GM12878 (cell line): ENCODE data around the gene C14orf93. TPM values are rescaled to one million over a fixed set of nuclear protein-coding genes. Genes with fewer than 3 reads are reported as not detected.

ENCODE experiments used
- ATAC-seq: fragments of 200-7000 bp; cut with Tn5 transposase; 3 replicates; pipeline ENCODE4 v1.9.1; 2020; ENCODE audit warnings: mild to moderate bottlenecking, moderate library complexity
- BruUV-seq: library from RNA; stranded (reverse); fragments of 400-500 nt; replicated peaks from 2 replicates; lab custom pipeline; 2021; lab: Mats Ljungman, UMichigan
- CTCF ChIA-PET: fragments of 300-600 bp; sonication (Branson Sonifier 250); formaldehyde crosslinking; extraction: SDS; loops from one replicate; lab custom pipeline; 2021; ENCODE audit warnings: inconsistent platforms; lab: Yijun Ruan, JAX
- POLR2A ChIA-PET: fragments of 350-600 bp; formaldehyde crosslinking; extraction: SDS; loops from one replicate; lab custom pipeline; 2021; ENCODE audit warnings: inconsistent platforms; lab: Charles Lee
- RAD21 ChIA-PET: fragments of 300-600 bp; sonication (Branson Sonifier 250); formaldehyde crosslinking; loops from one replicate; lab custom pipeline; 2023; ENCODE audit warnings: antibody characterized with exemption; ENCODE audit not compliant: unreplicated experiment; lab: Charles Lee
- SMC1A ChIA-PET: fragments of 300-600 bp; sonication (Branson Sonifier 250); formaldehyde crosslinking; loops from one replicate; lab custom pipeline; 2023; ENCODE audit not compliant: unreplicated experiment, uncharacterized antibody; lab: Charles Lee
- DNase-seq: peaks from one replicate; pipeline ENCODE4 v3.0.0-alpha.2; 2011; ENCODE audit warnings: low read depth, low spot score
- FAIRE-seq: peaks from 3 replicates; lab custom pipeline; 2011; peaks lifted over from hg19 to GRCh38; lab: Jason Lieb, UNC
- H2AFZ ChIP-seq: 2 replicates; pipeline ENCODE4 v1.6.0; 2011; ENCODE audit warnings: low read depth, low read length, control low read depth; ENCODE audit not compliant: control insufficient read depth
- H3K27ac ChIP-seq: 2 replicates; pipeline ENCODE4 v1.5.1; 2011; ENCODE audit warnings: control low read depth; ENCODE audit not compliant: control insufficient read depth, insufficient read depth
- H3K27me3 ChIP-seq, 2 experiments: replicated peaks in 1 of 2; 2 replicates each; pipeline versions ENCODE4 v1.6.0 to v1.6.1; 2011; ENCODE audit warnings: low read length in 1 of 2; ENCODE audit not compliant: control insufficient read depth in 2 of 2, insufficient read depth in 2 of 2
- H3K36me3 ChIP-seq, 2 experiments: 2 replicates each; pipeline ENCODE4 v1.5.1; 2011; ENCODE audit warnings: low read length in 1 of 2; ENCODE audit not compliant: control insufficient read depth in 2 of 2, insufficient read depth in 2 of 2
- H3K4me1 ChIP-seq: 2 replicates; pipeline ENCODE4 v1.6.1; 2011; ENCODE audit warnings: mild to moderate bottlenecking, low read length, moderate library complexity, mixed read lengths; ENCODE audit not compliant: control insufficient read depth, insufficient read depth
- H3K4me2 ChIP-seq: 2 replicates; pipeline ENCODE4 v1.6.0; 2011; ENCODE audit warnings: control low read depth; ENCODE audit not compliant: control insufficient read depth, insufficient read depth
- H3K4me3 ChIP-seq: fragments of 200-600 bp; sonication (generic); 2 replicates; pipeline ENCODE4 v1.5.1; 2016
- H3K79me2 ChIP-seq: 2 replicates; pipeline ENCODE4 v1.6.0; 2011; ENCODE audit warnings: low read length; ENCODE audit not compliant: control insufficient read depth, insufficient read depth
- H3K9ac ChIP-seq: 2 replicates; pipeline ENCODE4 v1.8.0; 2011; ENCODE audit warnings: low read length, control low read depth, mixed read lengths; ENCODE audit not compliant: control insufficient read depth, insufficient read depth
- H3K9me3 ChIP-seq: replicated peaks from 3 replicates; pipeline ENCODE4 v1.5.1; 2011; ENCODE audit warnings: mild to moderate bottlenecking, low read length; ENCODE audit not compliant: control insufficient read depth, insufficient read depth
- H4K20me1 ChIP-seq: 2 replicates; pipeline ENCODE4 v1.6.0; 2011; ENCODE audit not compliant: control insufficient read depth, insufficient read depth
- BCL11A ChIP-seq: IDR thresholded peaks from 2 replicates; pipeline ENCODE4 v1.6.1; 2011; ENCODE audit warnings: low read depth, low read length
- HDGF ChIP-seq: fragments of 450-650 bp; IDR thresholded peaks from 2 replicates; pipeline ENCODE4 v1.6.1; 2016; ENCODE audit warnings: antibody characterized with exemption
- SMAD1 ChIP-seq: fragments of 450-650 bp; IDR thresholded peaks from 2 replicates; pipeline ENCODE4 v1.6.1; 2018; ENCODE audit warnings: mild to moderate bottlenecking, low read depth; ENCODE audit not compliant: partially characterized antibody
- SMARCA5 ChIP-seq: fragments of 450-650 bp; IDR thresholded peaks from 2 replicates; pipeline ENCODE4 v1.6.1; 2017; ENCODE audit warnings: mild to moderate bottlenecking
- ZNF622 ChIP-seq: fragments of 450-650 bp; IDR thresholded peaks from 2 replicates; pipeline ENCODE4 v1.6.1; 2017; ENCODE audit warnings: mild to moderate bottlenecking, inconsistent platforms
- ZSCAN29 ChIP-seq: fragments of 450-650 bp; IDR thresholded peaks from 2 replicates; pipeline ENCODE4 v1.6.1; 2017; ENCODE audit warnings: mild to moderate bottlenecking, moderate library complexity
- WGBS: methylation state at CpG from one replicate; pipeline ENCODE4 v1.1.6; 2016; ENCODE audit warnings: low lambda C conversion rate; ENCODE audit not compliant: insufficient replicate concordance, insufficient coverage; ENCODE audit errors: missing lambda C conversion rate; 5-methylcytosine and 5-hydroxymethylcytosine counted together
- in situ Hi-C: fragments of 300-500 bp; cut with MboI; formaldehyde crosslinking; loops from 9 replicates; pipeline ENCODE4 v1.14.3; 2018; ENCODE audit warnings: mixed read lengths
- intact Hi-C: fragments of 100-400 bp; cut with micrococcal nuclease; formaldehyde crosslinking; loops from one replicate; pipeline ENCODE4 v1.14.2; 2022; ENCODE audit not compliant: unreplicated experiment
- polyA plus RNA-seq, 11 experiments: library from polyadenylated mRNA; depleted of rRNA in 4 of 11; unstranded in 6 of 11; stranded (reverse) in 5 of 11; fragments of >200 nt; fragmentation: Nextera tagmentation in 4 of 11; fragmentation: Illumina TruSeq in 1 of 11; extraction: Ambion mirVana in 4 of 11; extraction: Trizol in 1 of 11; gene quantifications; 1 replicate in 1 of 11; 2 replicates in 10 of 11; pipeline versions ENCODE4 v1.2.1 to v1.2.3, GENCODE V29; 2011 to 2016; ENCODE audit warnings: inconsistent platforms in 2 of 11, missing spikeins in 2 of 11, low read depth in 1 of 11
- total RNA-seq, 4 experiments: library from RNA; depleted of rRNA in 3 of 4; stranded (reverse); fragments of >200 nt in 3 of 4; fragmentation: Illumina TruSeq in 1 of 4; extraction: Trizol in 1 of 4; gene quantifications; 2 replicates each; pipeline versions ENCODE4 v1.2.1 to v1.2.3, GENCODE V29; 2013 to 2021
- TF ChIP-seq, protein P1 (sequence below): IDR thresholded peaks from 2 replicates; pipeline ENCODE4 v1.6.1; 2012; ENCODE audit warnings: low read length, inconsistent platforms
- TF ChIP-seq, protein P2 (sequence below): fragments of 450-650 bp; IDR thresholded peaks from 2 replicates; pipeline ENCODE4 v1.6.1; 2017; ENCODE audit warnings: mild to moderate bottlenecking

C14orf93 gene
- total and polyA plus RNA-seq, 10 of the 15 experiments (the other 5 are each of a cell fraction or from before 2014, with no cell fraction given): 1.8 to 13.9 (median 10.2) TPM

DNA sequence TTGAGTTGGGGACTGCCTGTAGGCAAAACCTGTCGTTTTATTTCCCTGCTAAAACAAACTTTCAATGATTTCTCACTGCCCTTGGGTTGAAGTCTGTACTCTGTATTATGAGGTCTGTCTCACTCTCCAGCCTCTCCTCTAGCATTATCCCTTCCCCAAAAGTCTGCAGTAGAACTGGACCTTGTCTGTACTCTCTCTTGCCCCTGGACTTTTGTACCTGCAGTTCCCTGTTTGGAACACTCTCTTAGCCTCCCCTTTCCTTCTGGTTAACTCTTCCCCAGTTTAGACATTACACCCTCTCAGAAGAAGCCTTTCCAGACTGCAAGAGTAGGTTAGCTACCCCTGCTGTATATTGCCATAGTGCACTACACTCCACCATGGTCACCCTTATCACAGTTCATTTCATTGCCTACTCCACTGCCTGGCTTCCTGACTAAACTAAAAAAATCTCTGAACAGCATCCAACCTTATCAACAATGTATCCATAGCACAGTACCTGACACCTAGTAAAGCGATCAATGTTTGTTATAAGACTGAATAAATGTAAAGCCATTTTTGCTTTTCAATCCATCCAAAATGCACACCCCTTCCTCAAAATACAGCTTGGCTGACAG, 23.9 kb downstream of the C14orf93 start:
- Histone ChIP-seq H3K79me2 (no peaks in the 10 kb centered on the region), H3K4me3 (no peak overlapping the region), H3K4me2 (no peak overlapping the region), H4K20me1 (no peaks in the 10 kb centered on the region), H2AFZ (no peak overlapping the region), H3K27ac (no peak overlapping the region), H3K9me3 (no peaks in the 10 kb centered on the region), H3K4me1 (no peaks in the 10 kb centered on the region; the same call in 1 of the 2 replicates), H3K36me3 (no peaks in the 10 kb centered on the region; a peak in 1 of 4 replicates), H3K9ac (no peak overlapping the region), H3K27me3 (peaks cover 3 to 9% of the 10 kb centered on the region in 2 experiments)
- intact Hi-C loops: loop anchor here (1.0 to 10.0 kb wide), 2 partner anchors 72 to 601 kb away; no protein-coding TSS in a partner anchor
- ChIA-PET CTCF (interaction anchor here (0.6 to 25.0 kb wide), 49 partner anchors 7 to 596 kb away, joined by 3 to 853 read pairs (median 6); partner anchors contain the start of genes ACIN1, C14orf119, CDH24 and HAUS4), RAD21 (interaction anchor here (0.6 to 9.1 kb wide), 40 partner anchors 10 to 416 kb away, joined by 3 to 224 read pairs (median 4); partner anchors contain the start of genes ACIN1, C14orf119, CDH24 and HAUS4), SMC1A (interaction anchor here (0.7 to 7.6 kb wide), 46 partner anchors 9 to 671 kb away, joined by 3 to 156 read pairs (median 4); partner anchors contain the start of genes ACIN1, C14orf119, CDH24 and HAUS4), POLR2A (interaction anchor here (0.7 to 2.3 kb wide), 9 partner anchors 9 to 74 kb away, joined by 3 to 17 read pairs (median 6); no protein-coding TSS in a partner anchor)
- FAIRE-seq: no peak
- no TSS peak for BruUV-seq
- TF ChIP-seq SMAD1: no peak
- no peak for TF ChIP-seq BCL11A
- no peak for TF ChIP-seq ZNF622
- TF ChIP-seq SMARCA5: no peak
- no peak for TF ChIP-seq ZSCAN29
- TF ChIP-seq, protein P1, sequence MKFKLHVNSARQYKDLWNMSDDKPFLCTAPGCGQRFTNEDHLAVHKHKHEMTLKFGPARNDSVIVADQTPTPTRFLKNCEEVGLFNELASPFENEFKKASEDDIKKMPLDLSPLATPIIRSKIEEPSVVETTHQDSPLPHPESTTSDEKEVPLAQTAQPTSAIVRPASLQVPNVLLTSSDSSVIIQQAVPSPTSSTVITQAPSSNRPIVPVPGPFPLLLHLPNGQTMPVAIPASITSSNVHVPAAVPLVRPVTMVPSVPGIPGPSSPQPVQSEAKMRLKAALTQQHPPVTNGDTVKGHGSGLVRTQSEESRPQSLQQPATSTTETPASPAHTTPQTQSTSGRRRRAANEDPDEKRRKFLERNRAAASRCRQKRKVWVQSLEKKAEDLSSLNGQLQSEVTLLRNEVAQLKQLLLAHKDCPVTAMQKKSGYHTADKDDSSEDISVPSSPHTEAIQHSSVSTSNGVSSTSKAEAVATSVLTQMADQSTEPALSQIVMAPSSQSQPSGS: no peak
- TF ChIP-seq HDGF: no peak
- TF ChIP-seq, protein P2, sequence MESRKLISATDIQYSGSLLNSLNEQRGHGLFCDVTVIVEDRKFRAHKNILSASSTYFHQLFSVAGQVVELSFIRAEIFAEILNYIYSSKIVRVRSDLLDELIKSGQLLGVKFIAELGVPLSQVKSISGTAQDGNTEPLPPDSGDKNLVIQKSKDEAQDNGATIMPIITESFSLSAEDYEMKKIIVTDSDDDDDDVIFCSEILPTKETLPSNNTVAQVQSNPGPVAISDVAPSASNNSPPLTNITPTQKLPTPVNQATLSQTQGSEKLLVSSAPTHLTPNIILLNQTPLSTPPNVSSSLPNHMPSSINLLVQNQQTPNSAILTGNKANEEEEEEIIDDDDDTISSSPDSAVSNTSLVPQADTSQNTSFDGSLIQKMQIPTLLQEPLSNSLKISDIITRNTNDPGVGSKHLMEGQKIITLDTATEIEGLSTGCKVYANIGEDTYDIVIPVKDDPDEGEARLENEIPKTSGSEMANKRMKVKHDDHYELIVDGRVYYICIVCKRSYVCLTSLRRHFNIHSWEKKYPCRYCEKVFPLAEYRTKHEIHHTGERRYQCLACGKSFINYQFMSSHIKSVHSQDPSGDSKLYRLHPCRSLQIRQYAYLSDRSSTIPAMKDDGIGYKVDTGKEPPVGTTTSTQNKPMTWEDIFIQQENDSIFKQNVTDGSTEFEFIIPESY: no peak
- 26% methylated on average over 2 of the region's 2 CpGs for WGBS
- no peak for ATAC-seq
- in situ Hi-C loops: no loop called here
- DNase-seq: no peak
